ENCODE data around the gene C9orf85. TPM values are rescaled to one million over a fixed set of nuclear protein-coding genes. Genes with fewer than 3 reads are reported as not detected.

Gene C9orf85
- 16.8 and 20.3 TPM in 2 replicates for total RNA-seq
- polyA plus RNA-seq: 10.4 and 12.2 TPM in 2 replicates

- Histone ChIP-seq H3K79me2 (peaks cover 80% of the 10 kb centered on the region), H4K20me1 (ENCODE audit: insufficient read depth, poor library complexity, severe bottlenecking) (peaks cover 51% of the 10 kb centered on the region), H3K4me2 (peak within 1 kb of the TSS; percentile 81), H3K9me3 (ENCODE audit: low read depth) (no peaks in the 10 kb centered on the region), H3K4me3 (peak within 1 kb of the TSS; percentile 95), H3K27ac (peak within 1 kb of the TSS; percentile 88), H3K4me1 (ENCODE audit: insufficient read depth) (peaks cover 15% of the 10 kb centered on the region), H3K36me3 (replicated peaks; ENCODE audit: insufficient read depth, low read depth) (no peaks in the 10 kb centered on the region), H2AFZ (peak within 1 kb of the TSS; percentile 62), H3K9me2 (replicated peaks; ENCODE audit: insufficient read depth) (no peaks in the 10 kb centered on the region), H3K27me3 (no peaks in the 10 kb centered on the region)
- TF ChIP-seq CTCF (IDR thresholded peaks at IDR 0.05; ENCODE audit: poor library complexity) (no peak), EZH2phosphoT487 (IDR thresholded peaks at IDR 0.05; ENCODE audit: low read depth, severe bottlenecking, unreplicated experiment) (no peak), EZH2 (IDR thresholded peaks at IDR 0.05; ENCODE audit: borderline replicate concordance) (no peak)
- WGBS (ENCODE audit: low lambda C conversion rate, missing lambda C conversion rate): 2% methylated on average over 45 of the region's 45 CpGs
- peak; percentile 100 for DNase-seq (ENCODE audit: low spot score)
Observed at GRCh38 chr9:71911061-71911907, at the start of gene C9orf85, which contains the start of gene ABHD17B. Gene C9orf85 (plus strand): TSS chr9:71911639. CDS start chr9:71911735, 96 bp downstream. Gene ABHD17B (minus strand): TSS chr9:71911193. CDS start chr9:71875080, 36,113 bp downstream.

- WGBS (ENCODE audit: low lambda C conversion rate, missing lambda C conversion rate): 74% methylated on average over 1 of the region's 1 CpG
- DNase-seq (ENCODE audit: low spot score): no peak
Observed at GRCh38 chr9:71863631-71864030, 47.8 kb upstream of the C9orf85 start.

GRCh38 chr9:71875345-71875744, 36.1 kb upstream of the C9orf85 start:
- Histone ChIP-seq H3K79me2 (peaks cover 98% of the 10 kb centered on the region), H4K20me1 (ENCODE audit: insufficient read depth, poor library complexity, severe bottlenecking) (no peaks in the 10 kb centered on the region), H3K27ac (no peak overlapping the region), H3K36me3 (replicated peaks; ENCODE audit: insufficient read depth, low read depth) (no peaks in the 10 kb centered on the region), H3K4me1 (ENCODE audit: insufficient read depth) (no peaks in the 10 kb centered on the region), H3K27me3 (no peaks in the 10 kb centered on the region), H3K9me2 (replicated peaks; ENCODE audit: insufficient read depth) (no peaks in the 10 kb centered on the region), H3K9me3 (ENCODE audit: low read depth) (peaks cover 15% of the 10 kb centered on the region), H3K4me2 (no peak overlapping the region), H2AFZ (no peak overlapping the region), H3K4me3 (no peak overlapping the region)
- WGBS (ENCODE audit: low lambda C conversion rate, missing lambda C conversion rate): 96% methylated on average over 6 of the region's 6 CpGs
- no peak for DNase-seq (ENCODE audit: low spot score)
- TF ChIP-seq EZH2phosphoT487 (IDR thresholded peaks at IDR 0.05; ENCODE audit: low read depth, severe bottlenecking, unreplicated experiment) (no peak), CTCF (IDR thresholded peaks at IDR 0.05; ENCODE audit: poor library complexity) (no peak)

More at GRCh38 chr9:71863631-71864030, 47.8 kb upstream of the C9orf85 start:
- no peak overlapping the region for H3K27ac ChIP-seq
- TF ChIP-seq EZH2phosphoT487 (IDR thresholded peaks at IDR 0.05; ENCODE audit: low read depth, severe bottlenecking, unreplicated experiment) (no peak), CTCF (IDR thresholded peaks at IDR 0.05; ENCODE audit: poor library complexity) (no peak), EZH2 (IDR thresholded peaks at IDR 0.05; ENCODE audit: borderline replicate concordance) (no peak)
- no peaks in the 10 kb centered on the region for H3K27me3 ChIP-seq
- no peaks in the 10 kb centered on the region for H4K20me1 ChIP-seq (ENCODE audit: insufficient read depth, poor library complexity, severe bottlenecking)
- H3K79me2 ChIP-seq: peaks cover 3% of the 10 kb centered on the region
- no peaks in the 10 kb centered on the region for H3K4me1 ChIP-seq (ENCODE audit: insufficient read depth)
- H3K9me2 ChIP-seq (replicated peaks; ENCODE audit: insufficient read depth): no peaks in the 10 kb centered on the region
- H3K4me2 ChIP-seq: no peak overlapping the region
- no peak overlapping the region for H2AFZ ChIP-seq
- H3K36me3 ChIP-seq (replicated peaks; ENCODE audit: insufficient read depth, low read depth): peaks cover 6% of the 10 kb centered on the region
- peaks cover 19% of the 10 kb centered on the region for H3K9me3 ChIP-seq (ENCODE audit: low read depth)
- no peak overlapping the region for H3K4me3 ChIP-seq
